GM12873 (cell line): ENCODE data around the gene KIF3B.

ENCODE experiments used
- TF ChIP-seq, protein P1 (sequence below): IDR thresholded peaks from 2 replicates; pipeline ENCODE4 v1.5.1; 2012; ENCODE audit warnings: low read depth, mild to moderate bottlenecking, moderate library complexity, low read length, control low read depth; ENCODE audit not compliant: insufficient read depth; ENCODE audit errors: missing control alignments

The KIF3B gene

DNA sequence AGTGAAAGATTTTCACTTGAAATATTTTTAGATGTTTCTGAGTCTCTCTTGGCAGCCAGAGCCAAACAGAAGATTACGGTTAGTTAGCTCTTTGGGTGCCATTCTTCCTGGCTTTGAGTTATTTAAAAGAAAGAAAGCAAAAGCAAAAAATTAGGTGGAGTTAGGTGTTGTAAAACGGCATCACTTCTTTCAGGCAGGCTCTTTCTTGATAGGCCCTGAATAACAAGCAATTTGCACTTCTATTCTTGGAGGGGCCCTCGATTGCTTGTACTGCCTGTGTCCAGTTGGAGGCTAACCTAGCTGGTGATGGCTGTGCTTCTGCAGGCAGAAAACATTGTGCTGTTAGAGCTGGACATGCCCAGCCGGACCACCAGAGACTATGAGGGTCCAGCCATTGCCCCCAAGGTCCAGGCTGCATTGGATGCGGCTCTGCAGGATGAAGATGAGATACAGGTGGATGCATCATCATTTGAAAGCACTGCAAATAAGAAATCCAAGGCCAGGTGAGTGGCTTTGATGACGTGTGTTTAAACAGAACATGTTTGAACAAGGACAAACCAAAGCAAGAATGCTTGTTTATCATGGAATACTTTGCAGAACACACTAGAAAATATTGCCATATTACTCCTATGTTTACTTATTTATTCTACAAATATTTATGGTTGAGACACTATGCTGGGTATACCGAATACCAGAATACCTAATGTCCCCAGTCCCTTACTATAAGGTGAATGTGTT, 52.5 kb downstream of the KIF3B start:
- TF ChIP-seq, protein P1, sequence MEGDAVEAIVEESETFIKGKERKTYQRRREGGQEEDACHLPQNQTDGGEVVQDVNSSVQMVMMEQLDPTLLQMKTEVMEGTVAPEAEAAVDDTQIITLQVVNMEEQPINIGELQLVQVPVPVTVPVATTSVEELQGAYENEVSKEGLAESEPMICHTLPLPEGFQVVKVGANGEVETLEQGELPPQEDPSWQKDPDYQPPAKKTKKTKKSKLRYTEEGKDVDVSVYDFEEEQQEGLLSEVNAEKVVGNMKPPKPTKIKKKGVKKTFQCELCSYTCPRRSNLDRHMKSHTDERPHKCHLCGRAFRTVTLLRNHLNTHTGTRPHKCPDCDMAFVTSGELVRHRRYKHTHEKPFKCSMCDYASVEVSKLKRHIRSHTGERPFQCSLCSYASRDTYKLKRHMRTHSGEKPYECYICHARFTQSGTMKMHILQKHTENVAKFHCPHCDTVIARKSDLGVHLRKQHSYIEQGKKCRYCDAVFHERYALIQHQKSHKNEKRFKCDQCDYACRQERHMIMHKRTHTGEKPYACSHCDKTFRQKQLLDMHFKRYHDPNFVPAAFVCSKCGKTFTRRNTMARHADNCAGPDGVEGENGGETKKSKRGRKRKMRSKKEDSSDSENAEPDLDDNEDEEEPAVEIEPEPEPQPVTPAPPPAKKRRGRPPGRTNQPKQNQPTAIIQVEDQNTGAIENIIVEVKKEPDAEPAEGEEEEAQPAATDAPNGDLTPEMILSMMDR = no peak

DNA sequence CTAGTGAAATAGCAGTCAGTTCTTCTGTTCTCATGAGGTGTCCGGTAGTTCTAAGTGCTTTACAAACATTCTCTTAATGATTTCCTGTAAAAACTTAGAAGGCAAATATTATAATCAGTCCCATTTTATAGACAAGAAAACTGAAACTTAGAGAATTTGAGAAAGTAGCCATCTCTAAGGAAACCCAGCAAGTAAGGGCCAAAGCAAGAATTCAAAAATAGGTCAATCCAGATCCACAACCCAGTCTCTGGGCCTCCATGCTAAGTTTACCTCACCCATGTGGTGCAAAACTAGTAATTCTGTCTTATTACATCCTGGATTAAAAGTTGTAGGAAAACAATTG, 53.1 kb downstream of the KIF3B start:
- TF ChIP-seq, protein P1 = no peak

DNA sequence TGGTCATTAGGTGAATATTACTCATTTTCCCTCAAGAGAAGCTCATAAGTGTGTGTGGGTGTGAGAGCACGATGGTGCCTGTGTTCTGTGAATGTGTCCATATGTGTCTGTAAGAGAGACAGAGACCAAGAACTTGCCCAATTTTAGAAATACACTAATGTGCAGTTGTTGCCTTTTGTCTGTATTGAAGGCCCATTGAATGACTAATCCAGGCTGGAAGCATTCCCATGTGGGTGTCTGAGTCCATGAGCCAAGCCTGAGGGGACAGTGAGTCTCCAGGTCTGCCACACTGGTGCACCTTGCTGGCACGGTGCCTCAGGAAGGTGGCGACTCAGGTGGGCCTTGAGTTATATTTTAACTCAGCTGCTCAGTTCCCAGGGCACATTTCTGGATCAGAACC, 55.2 kb downstream of the KIF3B start:
- TF ChIP-seq, protein P1 = no peak

DNA sequence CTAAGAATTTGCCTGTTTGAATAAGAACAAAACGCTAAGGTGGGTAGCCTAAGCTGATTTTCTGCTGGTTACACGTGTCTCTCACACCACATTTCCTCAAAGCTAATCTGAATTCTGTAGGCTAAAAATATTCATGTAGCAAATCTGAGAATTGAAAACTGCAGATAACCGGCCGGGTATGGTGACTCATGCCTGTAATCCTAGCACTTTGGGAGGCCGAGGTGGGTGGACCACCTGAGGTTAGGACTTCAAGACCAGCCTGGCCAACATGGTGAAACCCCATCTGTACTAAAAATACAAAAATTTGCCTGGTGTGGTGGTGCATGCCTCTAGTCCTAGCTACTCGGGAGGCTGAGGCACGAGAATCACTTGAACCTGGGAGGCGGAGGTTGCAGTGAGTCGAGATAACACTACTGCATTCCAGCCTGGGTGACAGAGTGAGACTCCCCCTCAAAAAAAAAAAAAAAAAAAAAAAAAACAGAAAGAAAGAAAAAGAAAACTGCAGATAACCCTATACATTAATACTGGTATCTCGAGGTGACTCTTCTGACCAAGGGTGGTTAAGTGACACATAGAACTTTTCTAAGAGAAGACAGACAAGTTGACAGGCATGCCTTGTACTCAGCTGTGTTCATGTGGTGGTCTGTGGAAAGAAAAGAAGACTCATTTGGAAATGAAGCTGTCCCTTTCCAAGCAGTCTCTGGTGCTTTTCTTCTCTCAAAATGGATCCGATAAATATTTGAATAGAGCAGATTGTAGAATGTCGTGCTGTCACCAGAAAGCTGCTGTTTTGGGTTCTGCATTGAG, 55.9 kb downstream of the KIF3B start:
- TF ChIP-seq, protein P1 = no peak

DNA sequence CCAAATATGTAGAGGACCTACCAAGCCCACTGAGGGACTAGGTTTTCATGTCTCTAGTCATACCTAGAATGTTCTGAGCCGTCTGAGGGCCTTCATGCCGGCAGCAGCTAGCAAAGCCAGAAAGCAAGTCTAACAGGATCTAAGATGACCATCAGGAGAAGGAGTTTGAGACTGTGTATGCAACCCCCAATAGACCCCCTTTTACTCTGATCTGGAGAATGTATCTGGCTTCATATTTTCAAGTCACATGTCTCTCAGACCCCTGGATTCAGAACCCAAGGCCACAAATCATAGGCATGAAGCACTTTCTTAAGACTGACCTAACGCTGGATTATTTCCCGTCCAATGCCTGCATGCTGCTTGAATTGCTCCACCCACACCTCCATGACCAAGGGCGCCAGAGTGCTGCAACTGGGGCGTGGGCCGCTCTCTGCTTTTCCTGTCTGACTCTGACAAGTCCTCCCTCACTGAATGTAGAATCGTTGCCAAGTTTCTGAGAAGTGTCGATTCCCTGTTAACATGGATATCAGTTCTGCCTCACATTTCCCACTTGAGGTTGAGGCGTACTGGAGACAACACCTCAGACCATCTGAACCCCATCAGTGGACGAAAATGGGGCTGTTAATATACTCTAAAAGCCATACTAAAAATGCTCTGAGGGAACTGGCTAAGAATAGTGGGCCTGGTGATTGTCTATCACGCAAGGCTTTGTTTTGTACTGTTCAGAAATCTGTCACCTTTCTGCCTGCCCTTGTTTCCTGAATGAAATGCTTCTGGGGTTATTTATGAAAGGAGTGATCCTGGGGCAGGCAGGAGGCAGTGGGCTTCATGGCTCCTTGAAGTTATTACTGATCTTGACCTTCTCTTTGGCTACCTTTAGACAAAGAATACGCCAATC, 56.8 kb downstream of the KIF3B start:
- TF ChIP-seq, protein P1 = no peak

DNA sequence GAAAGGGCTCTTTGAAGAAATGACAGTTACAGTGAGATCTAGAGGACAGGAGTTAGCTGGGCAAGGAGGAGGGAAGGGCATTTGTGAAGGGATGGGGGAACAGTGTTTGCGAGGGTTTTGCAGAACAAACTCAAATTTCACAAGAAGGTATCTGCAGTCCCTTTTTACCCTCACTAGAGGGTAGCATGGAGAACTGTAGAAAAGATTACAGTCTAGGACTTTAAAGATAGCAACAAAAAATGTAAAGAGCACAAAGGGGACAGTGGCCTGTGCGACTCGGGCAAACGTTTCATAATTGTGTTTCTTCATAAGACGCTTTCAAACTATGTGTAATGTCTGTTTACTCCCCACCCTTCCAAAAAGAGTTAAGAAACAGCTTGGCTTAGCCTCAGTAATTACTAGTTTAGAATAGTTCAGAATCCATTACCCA, 59.5 kb downstream of the KIF3B start:
- TF ChIP-seq, protein P1 = peak; percentile 63
